Lower leg skin (tissue), 4 donors: Measurements from ENCODE around the gene KIAA0825. TPM values are rescaled to one million over a fixed set of nuclear protein-coding genes. Genes with fewer than 3 reads are reported as not detected.

ENCODE experiments used
- total RNA-seq, 4 donors: library from RNA; depleted of rRNA; stranded (reverse); fragments of >200 nt; gene quantifications; one replicate each; pipeline ENCODE4 v1.1.0, GENCODE V29; 2016

KIAA0825 gene
- total RNA-seq, 4 donors from 2014 or later = 1.6 to 3.4 (median 2.5) TPM

Other genes with a start within 250 kb of the KIAA0825 start
- gene SLF1, start 65 bp upstream of the KIAA0825 start, total RNA-seq = 1 to 10 TPM; 1.7 to 7.2 (median 5.4) TPM